PFSK-1 (cell line): ENCODE results near the gene FEN1.

ENCODE experiments used
- POLR2AphosphoS5 ChIP-seq: IDR thresholded peaks from 2 replicates; pipeline ENCODE4 v1.6.1; 2012; ENCODE audit warnings: low read depth, mild to moderate bottlenecking, control low read depth, low read length, moderate library complexity
- SIN3A ChIP-seq: IDR thresholded peaks from 2 replicates; pipeline ENCODE4 v1.6.1; 2012; ENCODE audit warnings: mild to moderate bottlenecking, low read length, moderate library complexity, borderline replicate concordance; ENCODE audit not compliant: insufficient read depth

- no peak for TF ChIP-seq POLR2AphosphoS5
- no peak for TF ChIP-seq SIN3A
Observed at GRCh38 chr11:61838501-61838900, 45.8 kb downstream of the FEN1 start.
